CD4-positive, alpha-beta T cell treated with Interleukin-4 for 1 hour (primary cell): ENCODE data around the gene PRKAR1B.

Experiments
- DNase-seq, 2 donors: peaks; one replicate each; pipeline ENCODE4 v3.0.0-alpha.2; 2020 to 2022

Gene PRKAR1B

DNA sequence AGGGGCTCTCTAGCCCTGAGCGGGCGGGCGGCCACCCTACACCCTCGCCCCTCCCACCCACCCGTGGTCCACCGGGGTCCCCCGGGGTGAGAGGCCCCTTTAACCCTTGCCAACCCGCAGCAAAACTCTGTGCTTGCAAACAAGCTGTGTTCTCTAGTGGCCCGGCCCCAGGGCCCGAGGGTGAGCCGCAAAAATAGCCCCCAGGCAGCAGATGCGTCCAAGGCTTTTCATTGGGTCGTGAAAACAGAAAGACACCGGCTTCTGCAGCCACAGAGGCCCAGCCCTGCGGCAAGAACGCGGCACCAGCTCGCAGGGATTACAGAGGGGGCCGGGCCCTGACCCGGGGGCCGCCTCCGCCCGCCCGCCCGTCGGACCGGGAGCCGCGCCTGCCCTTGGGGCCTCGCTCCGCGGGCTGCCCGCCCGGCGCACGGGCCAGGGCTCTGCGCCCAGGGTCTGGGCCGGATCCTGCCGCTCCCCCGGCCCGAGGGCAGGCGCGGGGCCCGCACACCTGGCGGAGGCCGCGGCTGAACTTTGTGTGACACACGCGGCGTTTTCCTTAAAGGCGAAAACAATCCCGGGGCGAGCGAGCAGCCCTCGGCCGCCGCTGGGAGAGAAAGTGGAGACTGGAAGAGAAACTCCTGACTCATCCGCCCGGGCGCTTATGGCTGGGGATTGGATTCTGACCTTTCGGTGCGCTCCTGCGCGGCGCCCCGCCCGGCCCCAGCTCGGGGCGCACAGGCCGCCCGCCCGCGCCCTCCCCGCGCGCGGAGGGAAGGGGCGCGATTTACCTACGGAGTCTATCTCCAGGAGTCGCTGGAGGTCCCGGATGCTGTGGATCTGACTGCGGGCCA is 210.2 kb downstream of the PRKAR1B start:
- no peak for DNase-seq

- no peak for DNase-seq
Measured at GRCh38 chr7:516216-516605, 210.9 kb downstream of the PRKAR1B start.

DNA sequence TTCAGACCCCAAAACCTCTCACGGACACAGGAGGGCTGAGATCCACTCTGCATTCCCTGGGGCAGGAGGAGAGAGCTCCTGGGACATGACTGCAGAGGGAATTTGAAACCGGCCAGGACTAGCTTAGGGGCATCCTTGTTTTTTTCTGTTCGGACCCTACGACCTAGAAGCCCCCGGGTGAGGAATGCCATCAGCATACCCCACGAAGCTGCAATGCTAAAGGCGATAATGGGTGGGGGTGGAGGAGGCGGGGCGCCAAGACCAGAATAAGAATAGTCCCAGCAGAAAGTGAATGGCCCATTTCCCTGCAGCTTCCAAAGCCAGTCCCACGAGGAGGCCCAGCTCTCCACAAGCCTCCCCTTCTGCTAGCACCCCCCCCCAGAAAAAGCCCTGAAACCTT is 211.5 kb downstream of the PRKAR1B start:
- DNase-seq: no peak

GRCh38 chr7:514651-515598 is 212.2 kb downstream of the PRKAR1B start:
- no peak for DNase-seq

DNA sequence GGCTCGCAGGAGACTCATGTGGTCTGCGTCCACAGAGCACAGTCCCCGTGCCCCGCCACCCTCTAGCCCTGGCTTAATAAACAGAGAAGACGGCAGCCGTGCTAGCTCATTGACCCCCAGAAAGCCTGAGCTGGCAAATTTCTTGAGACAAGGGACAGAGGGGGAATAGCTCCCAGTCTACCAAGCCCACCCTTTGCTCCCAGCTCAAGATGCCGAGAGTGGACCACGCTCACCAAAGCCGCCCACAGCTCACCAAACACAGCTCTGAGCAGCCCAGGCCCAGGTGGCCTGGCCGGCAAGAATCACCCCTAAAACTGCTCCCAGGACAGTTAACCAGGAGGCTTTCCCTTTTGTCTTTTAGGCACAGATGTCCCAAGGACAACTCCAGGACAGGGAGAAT is 212.8 kb downstream of the PRKAR1B start:
- DNase-seq: no peak

GRCh38 chr7:513521-514166 is 213.4 kb downstream of the PRKAR1B start:
- DNase-seq: no peak

DNA sequence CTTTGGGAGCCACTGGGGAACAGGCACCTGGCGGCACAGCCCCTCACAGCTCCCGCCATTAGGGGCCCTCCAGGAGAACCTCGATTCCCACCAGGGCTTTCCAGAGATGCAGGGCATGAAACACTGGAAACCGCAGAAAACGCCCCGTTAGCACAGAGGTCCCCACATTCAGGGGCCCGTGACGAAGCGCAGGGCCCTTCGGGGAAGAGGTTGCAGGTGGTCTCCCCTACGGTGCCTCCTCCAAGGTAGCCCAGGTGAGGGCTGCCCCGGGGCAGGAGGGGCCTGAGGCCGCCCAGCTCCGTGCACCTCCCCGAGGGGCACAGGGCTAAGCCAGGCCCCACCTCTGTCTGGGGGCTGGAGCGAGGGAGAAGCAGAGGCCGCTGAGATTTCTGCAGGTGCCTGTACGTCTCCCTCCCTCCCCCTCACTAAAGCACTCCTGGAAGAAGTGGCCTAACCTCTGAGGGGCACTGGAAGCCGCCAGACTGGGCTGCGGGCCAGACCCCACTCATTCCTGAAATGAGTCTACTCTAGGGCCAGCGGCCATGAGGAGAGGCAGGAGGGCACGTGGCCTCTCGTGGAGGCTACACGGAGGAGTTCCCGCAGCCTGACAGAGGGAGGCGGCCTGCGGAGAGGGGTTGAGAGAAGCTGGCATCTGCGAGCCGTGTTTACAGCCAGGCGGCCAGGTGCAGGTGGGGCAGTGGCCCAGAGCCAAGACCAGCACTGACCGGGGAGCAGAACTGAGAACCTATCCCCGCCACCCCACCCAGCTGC is 214.4 kb downstream of the PRKAR1B start:
- DNase-seq: no peak

DNA sequence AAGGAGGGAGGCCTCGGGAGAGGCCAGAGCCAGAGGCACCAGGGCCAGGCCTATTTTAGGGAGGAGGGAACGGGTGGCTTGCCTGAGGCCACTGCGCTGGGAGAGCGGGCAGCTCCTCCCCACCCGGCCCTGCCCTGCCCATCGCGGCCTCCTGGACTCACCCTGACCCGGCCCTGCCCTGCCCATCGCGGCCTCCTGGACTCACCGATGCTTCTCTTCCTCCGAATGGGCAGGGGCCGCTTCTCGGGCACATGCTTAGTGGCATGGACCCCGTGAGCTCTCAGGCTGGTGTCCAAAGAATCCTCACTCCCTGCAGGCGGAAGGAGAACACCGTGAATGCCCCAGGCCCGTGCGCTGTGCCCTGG is 215.0 kb downstream of the PRKAR1B start:
- no peak for DNase-seq

GRCh38 chr7:511476-512145 is 215.5 kb downstream of the PRKAR1B start:
- DNase-seq: no peak

DNA sequence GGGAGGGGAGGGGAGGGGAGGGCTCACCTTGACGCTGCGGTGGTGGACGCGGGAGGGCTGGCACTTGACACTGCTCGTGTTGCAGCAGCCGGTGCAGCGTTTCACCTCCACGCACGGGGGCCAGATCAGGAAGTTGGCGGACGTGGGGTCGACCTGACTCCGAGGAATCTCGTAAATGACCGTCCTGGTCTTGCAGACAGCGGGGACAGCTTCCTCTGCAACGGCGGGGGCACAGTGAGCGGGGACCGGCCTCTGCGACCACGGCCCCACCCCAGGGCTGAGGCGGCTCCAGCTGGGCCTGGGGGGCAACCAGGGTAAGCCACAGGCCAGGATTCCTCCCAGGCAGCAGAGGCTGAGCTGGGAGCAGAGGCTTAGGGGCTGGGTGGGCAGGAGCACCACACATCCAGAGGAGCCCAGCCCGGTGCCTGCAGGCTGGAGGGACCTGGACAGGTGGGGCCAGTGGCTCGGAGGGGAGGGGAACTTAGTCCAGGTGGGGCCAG is 216.2 kb downstream of the PRKAR1B start:
- DNase-seq: no peak

DNA sequence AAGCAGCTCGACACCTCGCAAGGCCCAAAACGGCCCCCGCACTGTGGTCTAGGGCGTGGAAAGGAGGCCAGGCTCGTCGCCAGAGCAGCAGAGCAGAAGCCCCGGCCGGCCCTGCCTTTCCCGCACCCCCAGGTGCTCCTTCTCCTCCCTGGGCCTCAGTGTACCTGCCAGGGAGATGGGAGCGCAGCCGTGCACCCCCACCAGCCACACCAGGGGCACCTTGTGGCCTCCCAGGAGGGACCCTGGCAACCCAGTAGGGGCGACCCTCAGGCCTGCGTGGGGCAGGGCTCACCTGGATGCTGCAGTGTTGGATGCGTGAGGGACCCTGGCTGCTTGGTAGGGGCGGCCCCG is 217.0 kb downstream of the PRKAR1B start:
- no peak for DNase-seq

GRCh38 chr7:509426-510130 is 217.5 kb downstream of the PRKAR1B start:
- DNase-seq: no peak

DNA sequence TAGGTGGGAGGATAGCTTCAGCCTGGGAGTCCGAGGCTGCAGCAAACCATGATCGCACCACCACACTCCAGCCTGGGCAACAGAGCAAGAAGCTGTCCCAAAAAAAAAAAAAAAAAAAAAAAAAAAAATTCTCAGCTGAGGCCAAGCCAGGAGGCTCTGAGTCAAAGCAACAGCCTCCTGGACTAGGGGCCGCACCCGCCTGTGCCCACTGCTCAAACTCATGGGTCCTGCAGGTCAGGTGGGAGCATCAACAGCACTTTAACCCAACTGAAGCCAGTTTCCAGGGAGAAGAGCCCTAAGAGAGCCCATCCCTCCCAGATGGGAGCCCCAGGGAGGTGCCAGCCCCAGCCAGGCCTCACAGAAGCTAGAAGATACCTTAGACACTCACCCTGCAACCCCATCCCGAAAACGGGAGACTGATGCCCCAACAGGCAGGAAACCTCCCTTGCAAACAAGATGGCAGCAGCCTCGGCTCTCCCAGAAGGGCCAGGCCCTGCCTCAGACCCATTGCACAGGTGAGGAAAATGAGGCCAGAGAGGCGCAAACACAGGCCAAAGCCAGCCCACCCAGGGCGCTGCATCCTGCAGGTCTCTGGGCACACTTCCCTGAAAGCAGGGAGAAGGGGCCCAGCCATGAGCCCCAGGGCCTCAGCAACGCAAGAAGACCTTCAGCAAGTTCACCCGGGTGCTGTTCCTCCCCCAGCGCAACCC is 218.5 kb downstream of the PRKAR1B start:
- DNase-seq: no peak

GRCh38 chr7:507623-508300 is 219.3 kb downstream of the PRKAR1B start:
- DNase-seq: no peak

GRCh38 chr7:506921-507622 is 220.0 kb downstream of the PRKAR1B start:
- DNase-seq: no peak

DNA sequence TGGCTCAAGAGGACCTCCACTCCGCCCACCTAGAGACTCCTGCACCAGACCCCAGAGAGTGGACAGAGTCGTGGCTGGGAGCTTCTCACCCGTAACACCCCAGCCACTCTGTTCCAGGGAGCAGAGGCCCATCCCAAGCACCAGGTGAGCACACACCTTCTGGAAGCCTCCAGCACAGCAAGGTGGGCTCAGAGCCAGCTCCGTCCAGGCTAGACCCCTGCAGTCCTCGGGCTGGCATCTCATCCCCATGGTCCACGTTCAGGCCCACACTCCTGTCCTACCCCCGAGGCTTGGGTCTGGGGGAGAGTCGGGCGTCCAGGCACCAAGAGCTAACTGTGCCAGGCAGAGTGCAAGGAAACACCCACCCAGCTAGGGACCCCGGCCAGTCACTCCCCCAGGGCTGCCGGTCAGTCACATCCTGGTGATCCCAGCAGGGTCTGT is 220.7 kb downstream of the PRKAR1B start:
- no peak for DNase-seq

- no peak for DNase-seq
Measured at GRCh38 chr7:505171-505570, 221.9 kb downstream of the PRKAR1B start.

DNA sequence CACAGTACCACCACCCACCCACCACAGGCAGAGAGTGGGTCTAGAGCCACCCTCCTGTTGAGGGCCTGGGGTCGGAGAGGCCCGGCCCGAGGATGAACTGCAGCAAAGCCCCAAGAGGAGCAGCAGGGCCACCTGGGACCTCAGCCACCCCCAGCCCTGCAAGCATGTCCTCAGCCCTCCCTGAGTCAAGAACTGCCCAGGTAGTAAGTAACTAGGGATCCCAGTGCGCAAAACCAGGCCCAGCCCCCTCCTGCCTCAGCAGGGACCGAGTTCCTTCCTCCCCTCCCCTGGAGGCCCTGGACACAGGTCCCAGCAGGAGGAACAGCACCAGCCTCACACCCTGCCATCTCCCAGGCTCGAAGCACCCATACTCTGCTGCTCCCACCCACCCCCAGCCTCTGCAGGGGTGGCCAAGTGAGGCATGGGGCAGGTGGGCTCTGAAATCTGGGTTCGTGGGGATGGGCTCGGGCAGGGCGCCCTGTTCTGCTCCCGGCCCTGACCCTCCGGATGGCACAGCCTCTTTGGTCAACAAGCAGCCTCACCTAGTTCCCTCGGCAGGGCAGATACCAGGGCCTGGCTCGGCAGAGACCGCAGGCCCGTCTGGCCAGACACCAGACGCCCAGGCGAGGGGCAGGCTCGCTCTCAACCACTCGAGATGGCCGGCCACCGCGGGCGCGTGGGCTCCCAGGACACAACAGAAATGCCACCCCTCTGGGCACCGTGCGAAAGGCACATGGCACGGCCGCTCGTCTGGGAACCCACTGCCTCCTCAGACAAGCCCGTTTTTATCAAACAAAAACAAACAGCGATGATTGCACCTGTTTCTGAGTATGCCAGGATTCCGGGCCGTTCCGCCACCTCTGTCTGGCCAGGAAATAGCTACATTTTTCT is 222.6 kb downstream of the PRKAR1B start:
- DNase-seq: no peak
